Gastrocnemius medialis (tissue), 4 donors: ENCODE results near the gene PHF1.

Experiments used
- CTCF ChIP-seq, 5 experiments: fragments of 450-650 bp in 3 of 5; fragments of 200-600 bp in 2 of 5; sonication (generic) in 2 of 5; IDR thresholded peaks in 4 of 5; conservative IDR thresholded peaks in 1 of 5; 1 replicate in 4 of 5; 2 replicates in 1 of 5; pipeline ENCODE4 v1.5.1; 2016 to 2019; ENCODE audit warnings: antibody characterized with exemption in 5 of 5, mild to moderate bottlenecking in 3 of 5, moderate library complexity in 3 of 5
- POLR2A ChIP-seq, 2 donors: fragments of 450-650 bp; IDR thresholded peaks; one replicate each; pipeline ENCODE4 v1.6.1; 2017; ENCODE audit warnings: antibody characterized with exemption in 2 of 2, mild to moderate bottlenecking in 2 of 2, moderate library complexity in 2 of 2

DNA sequence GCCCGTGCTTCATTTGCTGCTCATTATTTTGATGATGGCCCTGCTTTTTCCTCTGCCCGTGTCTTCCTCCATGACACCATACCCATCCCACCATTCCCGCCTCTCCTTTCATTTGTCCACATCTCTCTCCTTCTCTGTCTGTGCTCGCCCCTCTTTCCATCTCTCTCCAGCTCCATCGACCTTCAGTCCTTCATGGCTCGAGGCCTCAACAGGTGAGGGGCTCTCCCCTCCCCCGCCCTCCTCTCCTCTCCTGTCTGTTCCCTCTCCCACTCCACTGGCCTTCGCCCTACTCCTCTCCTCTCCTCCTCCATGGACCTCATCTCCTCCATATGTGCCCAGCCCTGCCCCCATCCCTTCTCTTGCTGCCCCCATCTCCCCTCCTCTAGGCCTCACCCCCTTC lies 31.5 kb downstream of the PHF1 start:
- TF ChIP-seq POLR2A (IDR thresholded peaks at IDR 0.05) (no peak), CTCF (IDR thresholded peaks at IDR 0.05 in 4 of 5, conservative IDR thresholded peaks at IDR 0.05 in 1 of 5) (no peak)
